ENCODE measurements around the gene NEURL3.

Gene NEURL3

DNA sequence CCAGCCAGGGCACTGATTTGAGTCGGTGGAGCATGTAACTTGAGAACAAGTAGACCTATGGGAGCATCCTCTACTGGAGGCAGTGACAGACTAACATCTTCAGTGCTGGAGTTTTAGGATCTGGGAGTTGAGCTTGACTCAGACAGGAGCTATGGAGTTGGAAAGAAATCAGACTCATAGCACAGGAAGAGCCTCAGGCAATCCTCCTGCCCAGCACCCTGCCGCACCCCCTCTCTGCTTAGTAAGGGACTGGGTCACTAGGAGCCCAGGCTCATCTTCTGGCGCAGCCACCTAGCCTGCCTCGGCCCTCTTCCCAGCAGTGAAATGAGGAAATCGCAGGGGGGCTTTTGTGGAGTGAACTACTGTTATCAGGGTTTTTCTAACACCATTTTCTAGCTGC, 35.0 kb upstream of the NEURL3 start:
- no peak overlapping the region for H3K4me3 ChIP-seq (ENCODE audit: low read depth, low read length)

DNA sequence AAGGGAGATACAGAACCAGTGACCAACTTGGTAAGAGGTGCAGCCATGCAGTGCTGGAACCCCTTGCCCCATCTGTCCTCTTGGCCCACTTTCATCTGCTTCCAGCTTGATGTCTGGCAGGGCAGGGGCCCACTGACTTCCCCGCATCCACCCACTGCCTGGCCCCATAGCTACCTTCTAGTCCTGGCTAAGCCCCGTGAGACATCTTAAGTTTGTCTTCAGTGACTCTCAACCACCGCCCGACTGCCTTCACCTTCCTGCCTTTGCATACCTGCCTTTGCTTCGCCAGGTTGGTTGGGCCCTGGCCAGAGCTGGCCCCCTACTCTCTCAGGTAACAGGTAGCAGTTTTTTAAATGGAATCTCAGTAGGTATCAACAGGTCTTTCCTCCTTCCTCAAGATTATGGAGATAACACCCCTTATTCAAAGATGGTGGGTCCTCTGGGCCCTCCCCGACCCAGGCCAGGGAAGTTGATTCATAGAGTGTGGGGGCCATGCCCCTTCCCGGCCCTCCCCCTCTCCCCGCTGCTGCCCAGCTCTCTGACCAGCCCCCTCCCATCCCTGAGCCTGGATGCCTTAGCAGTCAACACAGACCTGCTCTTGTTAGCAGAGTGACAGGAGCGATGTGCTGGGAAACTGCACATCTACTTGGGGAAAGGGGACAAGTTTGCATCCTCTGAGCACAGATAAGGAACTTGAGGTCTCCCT, 34.2 kb upstream of the NEURL3 start:
- no peak overlapping the region for H3K4me3 ChIP-seq (ENCODE audit: low read depth, low read length)

DNA sequence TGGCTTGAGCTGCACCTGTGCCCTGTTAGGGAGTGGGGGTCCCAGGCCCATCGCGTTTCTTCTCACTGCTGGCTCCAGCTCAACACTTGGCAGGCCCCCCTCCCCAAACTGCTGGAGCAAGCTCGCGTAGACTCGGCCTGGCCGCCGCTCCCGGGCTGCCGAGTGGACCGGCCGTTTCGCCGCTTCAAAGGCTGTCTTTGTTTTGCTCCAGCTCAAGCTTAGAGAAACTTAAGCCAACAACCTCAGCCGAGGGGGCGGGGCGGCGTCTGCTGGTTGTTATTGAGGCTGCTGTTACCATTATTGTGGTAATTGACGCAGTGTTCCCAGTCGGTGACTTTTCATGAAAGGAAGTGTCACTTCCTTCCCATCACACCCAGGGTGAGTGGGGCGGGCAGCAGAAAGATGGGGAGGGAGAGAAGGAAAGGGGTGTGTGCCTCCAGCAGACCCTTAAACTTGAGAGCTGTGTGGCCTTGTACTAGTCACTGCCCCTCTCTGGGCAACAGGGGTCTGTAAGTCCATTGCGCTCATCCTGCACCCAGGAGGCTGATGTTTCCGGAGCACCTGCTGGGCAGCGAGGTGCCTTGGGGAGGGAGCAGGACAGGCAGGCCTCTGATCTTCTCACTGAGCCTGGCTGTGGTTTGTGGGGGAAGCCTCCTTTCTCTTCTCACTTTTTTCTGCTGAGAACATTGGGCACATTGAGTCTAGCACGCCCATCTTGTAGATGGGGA, 33.5 kb upstream of the NEURL3 start:
- H3K4me3 ChIP-seq (ENCODE audit: low read depth, low read length) = peak overlapping the region; percentile 27

DNA sequence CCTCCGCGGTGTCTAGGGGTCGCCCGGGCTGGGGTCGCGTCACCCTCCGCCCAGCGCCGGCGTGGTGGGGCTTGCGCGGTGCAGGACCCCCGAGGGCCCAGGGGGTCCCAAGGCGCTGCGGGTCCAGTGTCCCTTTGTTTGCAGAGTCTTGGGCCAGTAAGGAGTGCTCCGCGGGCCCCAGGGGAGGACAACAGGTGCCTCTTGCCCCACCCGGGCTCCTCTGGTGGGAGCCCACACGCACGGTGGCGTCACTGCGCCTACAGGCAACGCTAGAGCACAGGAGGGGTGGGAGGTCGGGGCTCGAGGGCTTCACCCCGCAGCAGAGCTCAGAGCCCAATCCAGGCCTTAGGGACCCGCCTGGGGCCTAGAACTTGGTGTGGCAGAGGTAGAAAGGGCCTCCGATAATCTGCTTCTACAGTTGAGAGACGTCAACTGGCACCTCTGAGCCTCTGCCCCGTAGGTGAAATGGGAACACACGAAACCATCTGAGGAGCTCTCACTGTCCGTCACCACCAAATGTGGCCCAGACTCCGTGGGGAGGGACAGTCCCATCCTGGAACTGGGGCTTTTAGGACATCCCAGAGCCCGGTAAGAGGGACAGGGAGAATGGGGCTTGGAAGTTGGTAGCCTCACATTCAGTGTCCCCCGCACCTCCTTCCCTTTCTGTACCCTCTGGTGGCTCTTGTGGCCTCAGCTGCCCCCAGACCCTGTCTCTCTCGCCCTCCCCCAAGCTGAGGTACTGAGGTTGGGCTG, 32.8 kb upstream of the NEURL3 start:
- peak overlapping the region; percentile 39 for H3K4me3 ChIP-seq (ENCODE audit: low read depth, low read length)

DNA sequence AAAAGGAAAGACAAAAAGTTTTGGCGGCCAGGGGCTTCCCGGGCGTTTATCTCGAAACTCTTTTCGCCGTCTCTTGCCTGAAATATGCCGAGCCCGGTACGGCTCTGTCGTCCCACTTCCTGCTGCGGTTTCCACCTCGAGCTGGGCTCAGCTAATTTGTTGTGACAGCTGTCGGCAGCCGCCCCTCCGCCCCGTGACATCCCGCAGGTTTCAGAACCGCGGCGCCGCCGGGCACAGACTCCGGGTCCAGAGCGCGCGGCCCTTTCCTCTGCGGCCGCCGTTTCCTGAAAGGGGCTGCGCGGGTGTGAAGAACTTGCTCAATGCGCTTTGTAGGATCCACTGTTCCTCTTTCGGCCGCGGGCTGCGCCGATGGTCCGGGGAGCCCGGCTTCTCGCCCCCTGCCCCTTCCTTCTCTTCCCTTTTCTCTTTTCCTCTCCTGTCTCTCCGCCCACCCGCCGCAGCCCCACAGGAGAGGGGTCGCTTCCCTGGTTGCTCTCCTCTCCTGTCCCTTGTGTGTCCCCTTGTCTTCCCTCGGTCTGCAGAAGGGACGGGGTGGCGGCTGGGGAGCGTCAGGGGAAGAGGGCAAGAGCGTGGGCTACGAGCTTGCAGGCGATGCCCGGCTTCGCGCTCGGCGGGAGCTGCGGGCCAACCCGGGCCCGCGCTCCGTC, 32.0 kb upstream of the NEURL3 start:
- peak overlapping the region; percentile 39 for H3K4me3 ChIP-seq (ENCODE audit: low read depth, low read length)

DNA sequence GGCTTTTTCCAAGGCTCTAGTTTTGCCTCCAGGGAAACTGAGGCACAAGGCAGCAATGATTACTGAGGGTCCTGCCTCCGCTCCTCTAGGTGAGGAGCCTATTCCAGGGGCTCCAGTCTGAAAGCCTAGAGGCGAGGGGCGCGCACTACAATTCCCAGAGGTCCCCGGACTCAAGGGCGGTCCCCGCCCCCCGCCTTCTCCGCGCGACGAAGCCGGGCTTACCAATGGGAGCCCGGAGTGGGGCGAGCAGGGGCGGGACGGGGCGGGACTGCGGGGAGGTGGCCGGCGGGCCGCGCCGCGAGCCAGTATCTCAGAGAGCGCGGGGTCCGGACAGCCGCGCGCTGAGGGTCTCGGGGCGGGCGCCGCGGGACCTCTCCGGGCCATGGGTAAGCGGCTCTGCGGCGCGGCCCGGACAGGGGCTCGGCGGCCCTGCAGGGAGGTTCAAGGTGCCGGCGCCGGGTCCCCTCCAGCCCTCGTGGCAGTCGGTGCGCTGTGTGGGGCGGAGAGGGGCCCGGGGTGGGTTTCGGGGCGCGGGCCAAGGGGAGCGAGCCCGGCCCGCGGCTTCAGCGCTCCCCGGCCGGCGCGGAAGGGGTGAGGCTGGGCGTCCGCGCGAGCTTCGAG, 31.4 kb upstream of the NEURL3 start, which contains the start of gene ARID5A:
Gene ARID5A (plus strand): TSS at position 308 of the 621 bp plus-strand sequence. CDS start 75 bp downstream, at position 383.
- H3K4me3 ChIP-seq (ENCODE audit: low read depth, low read length) = peak within 1 kb of the TSS; percentile 39

DNA sequence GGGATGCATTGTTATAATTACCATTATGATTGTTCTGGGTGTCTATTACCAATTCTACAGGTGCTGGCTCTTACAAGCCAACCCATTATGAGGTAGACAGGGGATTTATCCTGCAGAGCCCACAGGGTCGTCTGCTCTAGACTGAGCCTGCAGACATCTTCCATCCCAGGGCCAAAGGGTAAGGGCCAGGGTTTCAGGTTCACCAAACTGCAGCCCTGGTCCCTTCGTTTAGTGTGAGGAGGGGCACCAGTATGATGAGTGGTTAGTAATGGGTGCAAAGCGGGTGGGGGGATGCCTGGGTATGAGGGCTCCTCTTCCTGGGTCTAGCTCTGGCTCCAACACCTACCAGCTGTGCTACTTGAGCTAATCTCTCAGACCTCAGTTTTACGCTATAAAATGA, 30.2 kb upstream of the NEURL3 start:
- no peak overlapping the region for H3K4me3 ChIP-seq (ENCODE audit: low read depth, low read length)

DNA sequence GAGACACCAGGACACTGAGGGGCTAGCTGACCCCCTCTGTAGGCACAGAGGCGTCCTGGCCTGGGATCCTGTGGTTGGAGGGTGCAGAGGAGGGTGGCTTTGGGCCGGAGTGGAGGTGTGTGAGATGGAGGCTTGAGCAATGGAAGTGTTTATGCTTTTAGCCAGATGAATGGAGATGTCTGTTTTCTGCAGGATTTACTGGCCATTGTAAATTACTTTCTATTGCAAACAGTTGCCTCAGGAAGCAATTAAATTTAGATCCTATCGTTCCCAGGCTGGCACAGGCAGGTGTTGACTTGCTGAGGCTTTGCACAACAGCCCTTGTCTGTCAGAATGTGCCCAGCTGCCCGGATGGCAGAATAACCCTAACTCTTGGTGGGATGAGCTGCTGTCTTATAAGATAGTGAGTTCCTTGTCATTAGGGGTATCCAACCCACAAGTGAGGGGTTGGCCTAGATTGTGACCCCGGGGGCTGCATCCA, 29.6 kb upstream of the NEURL3 start:
- no peak overlapping the region for H3K4me3 ChIP-seq (ENCODE audit: low read depth, low read length)

DNA sequence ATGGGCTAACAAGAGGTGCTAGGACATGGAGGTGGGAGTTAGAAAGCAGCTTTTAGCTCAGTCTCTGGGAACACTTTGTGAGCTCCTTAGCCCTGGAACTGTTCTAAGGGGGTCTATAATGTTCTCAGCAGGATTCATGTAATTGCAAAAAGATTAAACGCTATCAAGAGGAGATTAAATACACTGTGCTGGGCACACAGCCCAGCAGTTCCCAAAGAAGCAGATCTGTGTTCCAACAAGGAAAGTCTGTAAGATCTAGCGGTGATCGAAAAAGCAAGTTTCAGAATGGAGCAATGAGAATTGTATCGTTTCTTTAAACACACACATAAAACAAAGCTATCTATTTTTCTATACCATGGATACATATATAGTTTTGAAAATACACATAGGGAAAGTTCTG, 29.0 kb upstream of the NEURL3 start:
- no peak overlapping the region for H3K4me3 ChIP-seq (ENCODE audit: low read depth, low read length)

DNA sequence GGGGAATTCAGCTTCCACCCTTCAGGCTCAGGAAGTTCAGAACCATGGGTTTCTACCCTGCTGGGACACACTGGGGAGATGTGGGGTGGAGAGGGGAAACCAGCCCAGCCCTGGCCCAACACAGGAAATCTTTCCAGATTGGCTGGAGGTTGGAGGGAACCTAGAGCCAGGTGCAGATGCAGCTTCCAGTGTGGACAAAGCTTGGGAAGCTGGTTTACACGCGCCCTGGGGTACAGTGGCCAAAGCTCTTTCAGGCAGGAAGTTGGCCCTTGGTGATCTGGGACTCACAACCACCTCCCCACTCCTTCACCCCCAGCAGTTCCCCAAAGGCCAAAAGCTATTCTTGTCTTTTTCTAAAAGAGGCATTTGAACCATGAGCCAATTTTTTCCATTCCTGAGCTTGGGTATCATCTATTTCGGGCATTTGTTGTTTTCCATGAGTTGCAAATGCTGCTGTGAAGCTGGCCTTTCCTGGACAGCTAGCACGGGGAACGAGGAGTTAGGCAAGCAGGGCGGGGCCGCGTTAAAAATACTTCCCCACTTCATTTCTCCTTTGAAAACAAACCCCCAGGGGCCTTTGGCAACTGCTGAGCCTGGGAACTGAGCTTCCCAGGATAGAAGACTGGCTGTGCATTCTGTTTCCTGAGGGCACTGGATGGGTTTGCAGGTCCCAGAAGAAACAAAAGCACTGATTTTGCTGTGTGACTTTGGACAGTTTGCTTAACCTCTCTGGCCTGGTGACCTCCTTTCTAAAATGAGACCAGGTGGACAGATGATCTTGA, 28.3 kb upstream of the NEURL3 start:
- no peak overlapping the region for H3K4me3 ChIP-seq (ENCODE audit: low read depth, low read length)

DNA sequence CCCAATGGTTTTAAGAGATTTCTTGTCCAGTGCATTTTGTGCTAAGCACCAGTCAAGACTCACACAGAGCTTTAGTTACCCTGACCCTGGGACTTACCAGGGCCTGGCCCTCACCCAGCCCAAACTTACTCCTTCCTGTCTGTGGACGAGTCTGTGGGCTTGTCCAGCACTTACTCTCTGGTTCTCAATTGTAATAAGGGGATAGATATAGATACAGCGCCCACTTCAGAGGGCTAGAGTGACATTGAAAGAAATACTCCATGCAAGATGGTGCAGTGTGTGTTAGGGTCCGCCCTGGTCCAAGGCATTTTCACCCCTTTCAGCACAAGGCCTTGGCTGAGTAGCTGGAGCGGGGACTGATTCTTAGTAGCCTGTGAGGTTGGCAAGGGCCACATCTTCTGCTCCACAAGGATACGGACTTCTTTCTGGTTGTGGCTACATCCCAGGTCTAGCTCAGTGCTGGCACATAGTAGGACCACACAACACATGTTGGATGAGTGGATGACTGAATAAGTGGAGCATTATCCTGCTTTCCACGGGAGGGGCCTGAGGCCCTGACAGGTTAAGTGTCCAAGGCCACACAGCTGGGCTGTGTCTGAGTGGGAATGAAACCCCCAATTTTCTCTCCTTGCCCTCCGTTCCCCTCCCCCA, 27.6 kb upstream of the NEURL3 start:
- no peak overlapping the region for H3K4me3 ChIP-seq (ENCODE audit: low read depth, low read length)

DNA sequence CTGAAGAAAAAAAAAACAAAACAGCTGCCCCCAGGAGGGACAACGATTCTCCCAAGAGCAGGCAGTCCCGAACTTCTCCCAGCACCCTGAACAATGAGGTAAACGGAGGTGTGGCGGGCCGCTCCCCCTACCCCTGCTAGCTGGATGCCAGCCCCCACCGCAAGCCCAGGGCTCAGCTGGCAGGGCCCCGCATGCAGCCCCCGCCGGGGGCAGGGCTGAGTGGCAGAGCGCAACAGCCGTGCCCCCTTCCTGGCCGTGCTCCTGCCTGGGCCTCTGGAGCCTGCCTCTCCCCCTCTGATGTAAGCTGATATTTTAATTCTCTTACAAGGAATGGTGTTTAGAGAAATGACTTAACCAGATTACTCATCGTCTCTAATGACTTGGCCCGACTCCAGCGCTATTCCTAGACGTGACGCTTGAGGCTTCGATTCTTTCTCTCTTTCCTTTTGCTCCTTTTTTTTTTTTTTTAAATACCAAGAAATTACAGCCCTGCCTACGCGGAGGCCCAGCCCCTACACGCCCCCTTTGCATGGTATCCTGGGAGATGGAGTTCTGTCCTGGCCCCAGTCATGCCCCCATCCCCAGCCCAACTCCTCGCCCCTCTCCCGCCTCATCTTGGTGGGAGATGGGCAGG, 26.8 kb upstream of the NEURL3 start:
- H3K4me3 ChIP-seq (ENCODE audit: low read depth, low read length) = peak overlapping the region; percentile 33

DNA sequence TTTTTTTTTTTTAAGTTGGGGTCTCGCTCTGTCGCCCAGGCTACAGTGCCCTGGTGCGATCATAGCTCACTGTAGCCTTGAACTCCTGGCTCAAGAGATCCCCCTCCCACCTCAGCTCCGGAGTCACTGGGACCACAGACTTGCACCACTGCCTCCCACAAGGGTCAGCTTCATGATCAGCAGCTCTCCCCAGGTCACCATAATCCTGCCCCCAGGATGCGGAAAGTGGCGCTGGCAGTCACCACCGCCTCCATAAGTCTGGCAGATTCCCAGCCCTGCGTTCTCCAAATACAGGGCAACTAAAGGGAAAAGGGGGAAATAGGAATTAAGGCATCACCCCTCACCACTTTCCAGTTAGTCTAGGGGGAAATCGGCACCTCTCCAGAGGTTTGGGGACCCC, 26.2 kb upstream of the NEURL3 start:
- H3K4me3 ChIP-seq (ENCODE audit: low read depth, low read length) = no peak overlapping the region

DNA sequence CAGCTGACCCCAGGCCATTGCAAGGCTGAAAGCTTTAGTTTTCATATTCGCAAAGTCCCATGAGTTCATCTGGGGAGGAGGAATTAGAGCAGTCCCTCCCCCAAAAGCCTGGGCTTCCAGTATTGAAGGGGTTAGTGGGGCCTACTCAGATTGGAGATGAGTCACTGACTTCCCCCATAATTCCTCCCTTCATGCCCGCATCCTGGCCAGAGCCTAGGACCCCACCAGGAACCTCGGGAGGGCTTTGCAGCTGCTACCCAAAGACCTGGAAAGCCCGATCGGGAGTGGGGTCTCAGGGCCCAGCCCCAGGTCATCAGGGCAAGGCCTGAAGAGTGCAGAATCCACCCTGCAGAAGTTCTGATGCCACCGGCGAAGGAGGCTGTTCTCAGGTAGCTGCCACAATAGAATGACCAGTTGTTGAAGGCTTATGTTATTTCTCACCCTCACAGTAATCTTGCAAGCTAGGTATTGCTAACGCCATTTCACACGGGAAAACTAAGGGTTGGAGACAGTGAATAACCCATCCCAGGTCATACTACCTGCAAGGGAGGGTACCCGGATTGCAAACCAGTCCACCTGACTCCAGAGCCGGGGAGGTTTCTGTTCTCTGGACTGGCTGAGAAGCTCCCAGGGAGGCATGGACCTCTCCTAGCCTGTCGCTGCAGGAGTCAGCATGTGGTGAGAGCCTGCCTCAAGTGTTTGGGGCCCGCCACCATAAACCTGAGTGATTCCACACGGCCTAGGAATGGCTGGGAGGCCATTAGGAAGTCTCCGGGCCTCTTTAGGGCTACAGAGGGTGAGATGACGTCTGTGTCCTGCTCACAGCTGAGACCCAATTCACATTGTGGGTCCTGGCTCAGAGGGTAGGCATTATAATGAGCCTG, 25.6 kb upstream of the NEURL3 start:
- no peak overlapping the region for H3K4me3 ChIP-seq (ENCODE audit: low read depth, low read length)

DNA sequence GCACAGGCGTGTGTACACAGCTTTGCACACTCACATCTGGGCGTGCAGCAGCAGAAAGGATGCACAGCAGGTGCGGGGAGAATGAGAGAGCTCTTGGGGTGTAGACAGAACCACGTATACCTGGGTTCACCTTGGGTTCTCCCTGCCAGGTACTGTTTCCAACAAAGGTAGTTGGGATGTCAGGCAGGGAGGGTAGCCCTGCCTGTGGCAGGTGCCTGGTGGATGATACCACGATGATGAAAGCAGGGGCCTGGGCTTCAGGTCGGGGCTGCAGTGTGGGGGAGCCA, 24.9 kb upstream of the NEURL3 start:
- H3K4me3 ChIP-seq (ENCODE audit: low read depth, low read length) = no peak overlapping the region

DNA sequence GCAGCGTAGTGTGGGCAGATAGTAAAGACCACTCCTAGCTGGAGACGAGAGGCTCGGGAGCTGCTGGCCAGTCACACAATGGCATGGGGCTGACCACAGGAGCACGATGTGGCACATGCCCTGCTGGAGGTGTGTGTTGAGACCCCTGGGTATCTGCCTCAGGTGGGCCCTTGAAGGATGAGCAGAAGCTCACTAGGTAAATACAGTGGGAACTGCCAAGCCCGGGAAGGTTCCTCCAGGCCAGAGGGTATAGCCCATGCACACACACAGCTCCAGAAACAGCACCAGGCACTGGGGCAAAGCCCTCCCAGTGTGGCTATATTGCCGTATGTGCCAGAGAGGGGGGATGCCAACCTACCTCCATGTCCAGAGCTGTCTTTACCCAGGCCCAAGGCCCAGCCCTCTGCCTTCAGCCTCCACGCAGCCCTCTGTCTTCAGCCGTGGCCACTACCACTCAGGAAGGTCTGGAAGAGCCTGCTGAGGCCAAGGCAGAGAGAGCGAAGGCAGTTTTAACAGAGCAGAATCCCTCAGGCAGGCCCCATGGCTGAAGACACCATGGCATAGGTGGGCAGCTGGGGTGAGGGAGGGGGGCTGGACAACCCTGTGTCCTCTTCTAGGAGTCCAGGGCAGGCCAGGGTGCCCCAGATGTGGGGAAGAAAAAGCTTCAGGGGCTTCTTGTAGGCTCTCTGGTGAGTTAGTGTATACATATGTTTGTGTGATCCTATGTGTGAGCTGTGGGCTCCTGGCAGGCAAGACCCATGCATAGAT, 24.4 kb upstream of the NEURL3 start:
- no peak overlapping the region for H3K4me3 ChIP-seq (ENCODE audit: low read depth, low read length)

DNA sequence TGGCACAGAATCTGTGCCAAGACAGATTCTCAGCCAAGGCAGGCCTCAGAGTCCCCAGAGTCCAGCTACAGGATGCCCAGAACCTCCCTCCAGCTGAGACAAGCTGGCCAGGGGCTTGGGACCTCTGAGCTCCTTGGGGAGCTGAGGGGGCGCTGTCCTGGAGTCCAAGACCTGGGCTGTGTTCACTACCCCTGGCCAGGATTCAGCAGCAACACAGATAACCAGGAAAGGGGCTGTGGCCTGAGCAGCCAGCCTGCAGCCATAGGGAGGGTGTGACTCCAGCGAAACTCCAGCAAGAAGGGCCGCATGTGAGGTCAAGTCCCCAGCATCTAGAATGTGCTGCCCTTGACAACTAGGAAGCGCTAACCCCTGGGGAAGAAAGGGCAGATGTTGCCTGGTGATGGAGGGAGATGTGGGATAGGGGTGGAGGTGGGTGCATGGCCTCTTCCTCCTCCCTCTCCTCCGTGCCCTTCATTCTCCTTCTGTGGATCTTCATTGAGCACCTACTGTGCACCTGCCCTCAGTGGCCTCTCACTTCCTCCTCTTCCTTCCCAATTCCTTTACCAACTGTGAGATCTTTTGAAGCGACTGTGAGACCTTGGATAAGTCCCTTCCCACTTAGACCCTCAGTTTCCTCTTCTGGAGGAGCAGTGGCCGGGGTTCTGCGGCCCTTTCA, 23.7 kb upstream of the NEURL3 start:
- H3K4me3 ChIP-seq (ENCODE audit: low read depth, low read length) = no peak overlapping the region

All from iPS-11a (cell line).